GM18511 (cell line): ENCODE data around the gene TECTA.
A peak's percentile ranks its signal among the peaks of the same experiment; 100 is the strongest.

Source experiments
- ATAC-seq: cut with Tn5 transposase; IDR thresholded peaks from one replicate; pipeline ENCODE4 v1.9.1; 2021; ENCODE audit warnings: mild to moderate bottlenecking, moderate library complexity; ENCODE audit not compliant: unreplicated experiment

The TECTA gene

DNA sequence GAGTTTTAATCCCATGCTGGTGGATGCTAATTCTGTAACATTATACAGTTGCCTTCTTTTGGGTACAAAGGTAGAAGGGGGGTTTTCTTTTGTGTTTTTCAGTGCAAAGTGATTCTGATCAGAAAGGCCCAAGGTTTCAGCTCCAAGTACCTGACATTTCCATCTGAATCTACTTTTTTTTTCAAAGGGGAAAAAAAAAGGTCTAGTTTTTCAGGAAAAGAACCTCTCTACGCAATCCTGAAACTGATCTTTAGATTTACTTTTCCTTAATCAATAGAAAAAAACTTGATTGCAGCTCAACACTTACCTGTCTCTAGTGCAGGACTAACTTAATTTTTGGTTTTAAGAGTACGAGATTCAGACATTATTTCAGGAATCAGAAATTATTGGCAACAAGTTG, at the start of gene TECTA:
TSS of gene TECTA (plus strand) at position 301 of the 400 bp plus-strand sequence. CDS start 1,423 bp downstream, outside the sequence.
- no peak for ATAC-seq

- no peak for ATAC-seq
Measured at GRCh38 chr11:121053244-121053643, 47.8 kb upstream of the TECTA start.

DNA sequence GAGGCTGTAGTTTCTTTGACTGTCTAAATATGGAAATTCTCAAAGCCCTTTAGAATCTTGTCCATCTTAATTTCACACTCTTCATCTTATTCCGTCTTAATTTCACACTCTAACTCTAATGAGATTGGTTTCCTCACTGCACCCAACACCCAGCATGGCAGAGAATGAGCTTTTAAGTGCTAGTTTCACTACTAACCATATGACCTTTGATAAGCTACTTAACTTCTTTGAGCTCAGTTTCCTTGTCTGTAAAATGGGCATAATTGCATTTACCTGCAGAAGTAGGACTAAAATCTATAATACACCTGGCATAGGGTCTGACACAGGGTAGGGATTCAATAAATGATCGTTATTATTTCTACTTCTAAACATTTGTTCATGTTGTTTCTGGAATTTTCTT, 46.8 kb upstream of the TECTA start:
- no peak for ATAC-seq

- no peak for ATAC-seq
Measured at GRCh38 chr11:121055076-121055475, 46.0 kb upstream of the TECTA start.

- no peak for ATAC-seq
Measured at GRCh38 chr11:121057922-121058321, 43.1 kb upstream of the TECTA start.

- peak; percentile 44 for ATAC-seq
Measured at GRCh38 chr11:121058941-121059340, 42.1 kb upstream of the TECTA start.

DNA sequence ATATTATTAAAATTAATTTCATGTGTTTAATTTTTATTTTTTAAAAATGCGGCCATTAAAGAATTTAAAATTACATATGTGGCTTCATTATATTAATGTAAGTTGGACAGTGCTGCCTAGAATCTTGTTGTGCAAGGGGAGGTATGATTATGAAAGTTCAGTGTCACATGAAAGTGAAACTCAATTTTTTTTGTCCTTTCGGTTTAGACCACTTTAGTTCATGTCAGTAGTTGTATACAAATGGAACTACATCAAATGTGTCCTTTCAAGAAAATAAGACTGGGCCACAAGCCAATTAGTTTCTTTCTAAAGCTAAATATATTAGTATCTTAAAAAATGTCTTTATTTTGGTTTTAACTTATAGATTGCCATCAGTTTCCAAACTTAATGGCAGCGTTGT, 41.4 kb upstream of the TECTA start:
- ATAC-seq, result peak; percentile 97

GRCh38 chr11:121063728-121064127, 37.3 kb upstream of the TECTA start:
- no peak for ATAC-seq

DNA sequence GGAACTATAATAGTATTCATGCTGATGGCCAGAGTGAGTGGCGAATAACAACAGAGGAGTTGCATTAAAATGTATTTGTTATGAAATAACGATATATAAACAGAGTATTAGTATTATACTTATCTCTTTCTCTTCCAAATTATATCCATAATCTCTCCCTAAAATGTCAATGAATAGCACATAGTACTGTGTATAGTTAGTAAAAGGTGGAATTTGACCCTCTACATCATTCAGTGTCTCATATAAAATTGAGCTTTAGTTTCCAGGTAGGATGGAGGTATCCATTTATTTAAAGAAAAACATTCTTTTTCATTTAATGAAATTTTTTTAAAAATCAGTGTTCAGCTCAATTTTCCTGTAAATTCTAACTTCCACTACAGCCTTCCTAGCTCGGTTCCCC, 34.4 kb upstream of the TECTA start:
- ATAC-seq, result no peak

- ATAC-seq, result no peak
Measured at GRCh38 chr11:121067026-121067425, 34.0 kb upstream of the TECTA start.

- ATAC-seq, result no peak
Measured at GRCh38 chr11:121067453-121067852, 33.6 kb upstream of the TECTA start.

DNA sequence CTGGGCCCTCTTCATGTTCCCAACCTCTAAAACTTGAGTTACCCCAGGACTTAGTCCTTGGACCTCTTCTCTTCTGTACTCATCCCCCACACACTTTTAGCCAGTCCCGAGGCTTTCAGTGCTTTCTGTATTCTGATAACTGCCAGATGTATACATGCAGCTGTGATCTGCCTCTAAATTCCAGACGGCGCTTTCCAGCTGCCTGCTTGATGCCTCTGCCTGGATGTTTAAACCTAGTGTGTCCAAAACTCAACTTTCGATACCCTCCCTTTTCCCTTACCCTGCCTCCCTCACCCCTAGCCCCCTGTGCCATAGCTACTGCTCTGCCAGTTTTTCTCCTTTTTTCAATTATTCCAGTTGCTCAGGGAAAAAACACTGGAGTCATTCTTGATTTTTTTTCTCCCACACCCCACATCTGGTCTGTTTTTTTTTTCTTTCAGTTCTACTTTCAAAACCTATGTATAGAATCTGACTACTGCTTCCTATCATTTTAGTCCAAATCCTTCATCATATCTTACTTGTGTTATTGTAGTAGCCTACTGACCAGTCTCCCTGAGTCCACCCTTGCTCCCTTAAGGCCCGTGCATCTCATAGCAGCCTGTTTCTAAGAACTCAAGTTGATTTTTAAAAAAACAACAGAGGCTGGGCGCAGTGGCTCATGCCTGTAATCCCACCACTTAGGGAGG, 32.9 kb upstream of the TECTA start:
- ATAC-seq, result no peak

GRCh38 chr11:121068787-121069186, 32.3 kb upstream of the TECTA start:
- no peak for ATAC-seq

- ATAC-seq, result no peak
Measured at GRCh38 chr11:121070951-121071845, 29.8 kb upstream of the TECTA start.

GRCh38 chr11:121071846-121072450, 29.1 kb upstream of the TECTA start:
- ATAC-seq, result no peak

- no peak for ATAC-seq
Measured at GRCh38 chr11:121081321-121081720, 19.7 kb upstream of the TECTA start.

DNA sequence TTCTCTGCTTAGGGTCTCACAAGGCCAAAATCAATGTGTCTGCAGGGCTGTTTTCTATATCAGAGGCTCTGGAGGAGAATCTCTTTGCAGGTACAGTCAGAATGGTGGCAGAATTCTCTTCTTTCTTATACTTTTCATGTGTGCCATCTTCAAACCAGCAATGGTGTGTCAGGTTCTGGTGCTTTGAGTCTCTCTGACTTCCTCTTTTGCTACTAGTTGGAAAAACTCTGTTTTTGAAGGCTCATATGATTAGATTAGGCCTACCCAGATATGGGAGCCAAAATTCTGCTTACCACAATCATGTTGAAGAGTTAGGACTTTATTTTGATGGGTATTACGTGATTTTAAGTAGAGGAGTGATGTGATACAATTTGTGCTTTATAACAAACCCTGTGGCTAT, 18.8 kb upstream of the TECTA start:
- ATAC-seq, result no peak

- no peak for ATAC-seq
Measured at GRCh38 chr11:121082670-121083069, 18.4 kb upstream of the TECTA start.

DNA sequence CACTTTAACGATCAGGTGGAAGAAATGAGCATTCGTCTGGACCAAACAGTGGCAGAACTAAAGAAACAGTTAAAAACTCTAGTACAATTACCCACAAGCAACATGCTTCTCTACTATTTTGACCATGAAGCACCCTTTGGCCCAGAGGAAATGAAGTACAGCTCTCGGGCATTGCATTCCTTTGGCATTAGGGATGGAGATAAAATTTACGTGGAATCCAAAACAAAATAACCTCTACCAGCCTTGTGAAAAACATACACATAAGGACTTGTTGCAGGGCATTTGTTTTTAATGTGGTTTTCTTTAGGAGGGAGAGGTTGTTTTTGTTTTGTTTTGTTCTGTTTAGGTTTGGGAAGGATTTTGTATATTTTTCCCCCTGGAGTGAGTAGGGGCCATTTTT, 14.2 kb upstream of the TECTA start:
- ATAC-seq, result no peak

DNA sequence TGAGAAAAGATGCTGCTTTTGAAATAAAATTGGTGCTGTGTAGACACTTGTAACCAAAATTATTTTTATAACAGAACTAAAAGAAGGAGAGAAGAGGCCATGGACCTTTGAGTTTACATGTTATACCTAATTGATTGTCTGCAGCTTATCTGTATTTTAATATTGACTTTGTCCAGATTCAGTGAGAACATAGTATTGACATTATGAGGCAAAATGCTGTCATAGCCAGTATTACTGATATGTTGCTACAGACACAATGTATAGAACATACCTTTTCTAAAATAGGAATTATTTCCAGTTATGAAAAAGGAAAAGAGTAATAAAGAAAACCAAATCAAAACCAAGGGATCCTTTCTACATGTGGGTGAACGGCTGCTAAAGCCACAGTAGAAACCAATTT, 11.5 kb upstream of the TECTA start:
- ATAC-seq, result no peak

- no peak for ATAC-seq
Measured at GRCh38 chr11:121090145-121090721, 10.8 kb upstream of the TECTA start.
